AG04450 (cell line): ENCODE data around the gene CENPX. TPM values are rescaled to one million over a fixed set of nuclear protein-coding genes. Genes with fewer than 3 reads are reported as not detected.

Experiments
- CTCF ChIA-PET: fragments of 300-600, 350-600 bp; formaldehyde crosslinking; extraction: SDS; loops from one replicate; lab custom pipeline; 2022; ENCODE audit warnings: antibody characterized with exemption, inconsistent platforms; lab: Charles Lee
- POLR2A ChIA-PET: fragments of 350-600 bp; formaldehyde crosslinking; extraction: SDS; loops from one replicate; lab custom pipeline; 2021; ENCODE audit warnings: antibody characterized with exemption, inconsistent platforms; lab: Yijun Ruan, JAX
- DNase-seq: peaks from one replicate; pipeline ENCODE4 v3.0.0-alpha.2; 2011; ENCODE audit warnings: low read depth, low spot score
- H3K27ac ChIP-seq: one replicate; pipeline ENCODE4 v1.5.1; 2012; ENCODE audit warnings: low read depth, low read length, control low read depth
- H3K27me3 ChIP-seq: one replicate; pipeline ENCODE4 v1.6.0; 2012; ENCODE audit warnings: low read length; ENCODE audit not compliant: control insufficient read depth, insufficient read depth
- H3K4me3 ChIP-seq: 2 replicates; pipeline ENCODE4 v1.5.1; 2011; ENCODE audit warnings: mild to moderate bottlenecking, low read depth, low read length, control low read depth
- H3K9me3 ChIP-seq: 2 replicates; pipeline ENCODE4 v1.5.1; 2012; ENCODE audit warnings: low read length; ENCODE audit not compliant: control insufficient read depth, insufficient read depth
- CTCF ChIP-seq: IDR thresholded peaks from 2 replicates; pipeline ENCODE4 v1.5.1; 2011; ENCODE audit warnings: low read depth, low read length, control low read depth, inconsistent platforms
- polyA plus RNA-seq: library from polyadenylated mRNA; depleted of rRNA; stranded (reverse); fragments of >200 nt; gene quantifications from 2 replicates; pipeline ENCODE4 v1.2.3, GENCODE V29; 2011

CENPX gene
- polyA plus RNA-seq, 1 experiment, result 32.5 TPM

DNA sequence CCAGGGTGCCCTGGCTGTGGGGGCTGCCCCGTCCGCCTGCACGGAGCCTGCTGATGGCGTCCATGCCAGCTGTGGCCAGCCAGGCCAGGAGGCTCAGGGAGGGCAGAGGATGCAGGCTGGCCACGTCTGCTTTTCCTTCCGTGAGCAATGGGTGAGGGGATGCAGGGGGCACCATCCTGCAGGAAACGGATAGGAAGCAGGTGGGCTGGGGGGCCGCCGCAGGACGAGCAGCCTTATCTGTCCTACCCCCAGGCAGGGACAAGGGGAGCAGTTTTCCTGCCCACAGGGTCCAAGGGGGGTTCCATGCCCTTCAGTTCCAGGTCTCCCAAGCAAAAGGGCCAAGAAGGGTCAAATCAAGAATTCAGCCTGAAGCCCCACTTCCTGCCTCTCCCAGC lies 36.2 kb upstream of the CENPX start:
- DNase-seq, result no peak
- Histone ChIP-seq H3K9me3 (no peaks in the 10 kb centered on the region; the same call in 1 of the 2 replicates), H3K27me3 (no peaks in the 10 kb centered on the region), H3K4me3 (no peak overlapping the region), H3K27ac (no peak overlapping the region)
- ChIA-PET POLR2A (interaction anchor here (2.2 kb wide), 1 partner anchor 21 kb away, joined by 5 read pairs; the partner anchor contains the start of gene DCXR), CTCF (no interaction called here)
- TF ChIP-seq CTCF, result no peak

- H3K27ac ChIP-seq, result no peak overlapping the region
- no peak for TF ChIP-seq CTCF
- DNase-seq, result no peak
- H3K27me3 ChIP-seq, result no peaks in the 10 kb centered on the region
- ChIA-PET POLR2A (interaction anchor here (2.2 kb wide), 1 partner anchor 21 kb away, joined by 5 read pairs; the partner anchor contains the start of gene DCXR), CTCF (no interaction called here)
- H3K9me3 ChIP-seq, result no peaks in the 10 kb centered on the region; the same call in 1 of the 2 replicates
- no peak overlapping the region for H3K4me3 ChIP-seq
Observed at GRCh38 chr17:82058230-82058854, 35.7 kb upstream of the CENPX start.

DNA sequence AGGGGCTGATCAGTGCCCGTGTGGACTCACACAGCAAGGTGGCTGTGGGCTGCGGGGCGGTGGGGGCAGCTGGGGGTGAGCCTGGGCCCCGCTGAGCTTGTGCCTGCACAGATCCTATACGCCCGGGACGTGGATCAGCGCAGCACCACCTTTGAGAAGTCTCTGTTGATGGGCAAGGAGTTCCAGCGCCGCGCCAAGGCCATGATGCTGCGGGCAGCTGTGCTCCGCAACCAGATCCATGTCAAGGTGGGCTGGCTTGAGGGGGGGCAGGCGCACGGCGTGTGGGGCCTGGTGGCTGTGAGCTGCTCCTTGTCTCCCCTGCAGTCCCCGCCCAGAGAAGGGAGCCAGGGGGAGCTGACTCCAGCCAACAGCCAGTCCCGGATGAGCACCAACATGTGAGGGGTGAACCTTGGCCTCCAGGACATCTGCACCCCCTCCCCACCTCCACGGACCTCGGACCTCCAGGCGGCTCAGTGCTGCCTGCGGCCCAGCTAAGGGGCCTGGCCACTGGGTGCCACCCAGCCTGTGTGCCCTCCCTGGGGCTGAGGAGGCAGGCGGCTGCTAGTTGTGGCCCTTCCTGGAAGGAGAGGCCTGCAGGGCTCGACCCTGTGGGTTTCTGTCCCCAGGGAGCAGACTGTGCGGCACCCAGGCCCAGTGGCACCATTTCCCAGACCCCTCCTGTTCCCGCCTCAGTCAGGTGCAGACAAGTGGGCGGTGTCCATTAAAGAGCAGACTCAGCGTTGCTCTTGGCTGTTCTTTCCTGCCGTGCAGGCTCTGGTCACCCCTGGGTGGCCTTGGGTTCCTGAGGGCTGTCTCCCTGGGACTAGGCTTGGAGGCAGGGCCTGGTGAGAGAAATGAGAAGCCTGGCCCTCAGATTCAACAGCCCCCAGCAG lies 34.3 kb upstream of the CENPX start:
- no peak overlapping the region for H3K4me3 ChIP-seq
- no peaks in the 10 kb centered on the region; the same call in 1 of the 2 replicates for H3K9me3 ChIP-seq
- peak overlapping the region; percentile 11 for H3K27ac ChIP-seq
- H3K27me3 ChIP-seq, result no peaks in the 10 kb centered on the region
- no peak for DNase-seq
- no peak for TF ChIP-seq CTCF
- ChIA-PET CTCF (no interaction called here), POLR2A (interaction anchor here (0.5 to 1.1 kb wide), 2 partner anchors 16 to 19 kb away, joined by 3 to 4 read pairs; no protein-coding TSS in a partner anchor)

- Histone ChIP-seq H3K27me3 (no peaks in the 10 kb centered on the region), H3K4me3 (no peak overlapping the region), H3K27ac (no peak overlapping the region), H3K9me3 (no peaks in the 10 kb centered on the region; the same call in 1 of the 2 replicates)
- DNase-seq, result no peak
- CTCF ChIA-PET, result no interaction called here
- TF ChIP-seq CTCF, result no peak
- POLR2A ChIA-PET, result interaction anchor here (1.0 to 1.1 kb wide), 2 partner anchors 9 to 20 kb away, joined by 3 read pairs; no protein-coding TSS in a partner anchor
Observed at GRCh38 chr17:82055965-82056728, 33.5 kb upstream of the CENPX start.
